Muscle of leg (tissue), 11 donors: ENCODE results near the gene SPG21. TPM values are rescaled to one million over a fixed set of nuclear protein-coding genes. Genes with fewer than 3 reads are reported as not detected.
A peak's percentile ranks its signal among the peaks of the same experiment; 100 is the strongest.

Source experiments
- DNase-seq: peaks from one replicate; pipeline ENCODE4 v3.0.0; 2013
- H3K27ac ChIP-seq: one replicate; pipeline ENCODE4 v1.5.1; 2013; ENCODE audit warnings: mild to moderate bottlenecking, low read length, control low read depth
- H3K27me3 ChIP-seq: one replicate; pipeline ENCODE4 v1.6.1; 2013; ENCODE audit warnings: low read length; ENCODE audit not compliant: control insufficient read depth, insufficient read depth
- H3K36me3 ChIP-seq: one replicate; pipeline ENCODE4 v1.6.1; 2013; ENCODE audit warnings: low read length; ENCODE audit not compliant: control insufficient read depth, insufficient read depth
- H3K4me1 ChIP-seq: one replicate; pipeline ENCODE4 v1.6.1; 2013; ENCODE audit warnings: low read length; ENCODE audit not compliant: control insufficient read depth, insufficient read depth
- H3K4me3 ChIP-seq: one replicate; pipeline ENCODE4 v1.5.1; 2013; ENCODE audit warnings: low read length, control low read depth
- H3K9me3 ChIP-seq: replicated peaks from 2 replicates; pipeline ENCODE4 v1.6.1; 2013; ENCODE audit warnings: low read depth, low read length; ENCODE audit not compliant: control insufficient read depth
- WGBS: methylation state at CpG from one replicate; pipeline ENCODE4 v1.1.5; 2013; ENCODE audit warnings: missing lambda C conversion rate; ENCODE audit not compliant: insufficient coverage; 5-methylcytosine and 5-hydroxymethylcytosine counted together
- polyA plus RNA-seq, 8 donors: library from polyadenylated mRNA; unstranded; fragments of 120-200 nt; gene quantifications; one replicate each; pipeline versions ENCODE4 v1.2.1 to v1.2.3, GENCODE V29; 2013; ENCODE audit warnings: inconsistent platforms in 1 of 8, low replicate concordance in 1 of 8; ENCODE audit not compliant: insufficient read length in 8 of 8, insufficient read depth in 1 of 8
- total RNA-seq: library from RNA; stranded (reverse); fragments of 120-200 nt; gene quantifications from one replicate; pipeline ENCODE4 v1.2.4, GENCODE V29; 2013

Gene SPG21
- total and polyA plus RNA-seq, 9 donors, result 57.5 to 102 (median 76.4) TPM

- 38% methylated on average over 2 of the region's 4 CpGs for WGBS
- peaks cover 2% of the 10 kb centered on the region for H3K36me3 ChIP-seq
- DNase-seq, result peak; percentile 26
Observed at GRCh38 chr15:64997745-64998375, 8.1 kb upstream of the SPG21 start.

GRCh38 chr15:64997066-64997465 lies 7.4 kb upstream of the SPG21 start:
- H3K4me3 ChIP-seq, result no peak overlapping the region
- H3K27me3 ChIP-seq, result no peaks in the 10 kb centered on the region
- DNase-seq, result peak; percentile 50
- peaks cover 2% of the 10 kb centered on the region for H3K36me3 ChIP-seq
- H3K9me3 ChIP-seq, result no peaks in the 10 kb centered on the region
- 17% methylated on average over 4 of the region's 5 CpGs for WGBS
- no peak overlapping the region for H3K27ac ChIP-seq
- H3K4me1 ChIP-seq, result peaks cover 5% of the 10 kb centered on the region

More at GRCh38 chr15:64997745-64998375, 8.1 kb upstream of the SPG21 start:
- Histone ChIP-seq H3K27ac (no peak overlapping the region), H3K9me3 (no peaks in the 10 kb centered on the region), H3K4me1 (peaks cover 5% of the 10 kb centered on the region), H3K27me3 (no peaks in the 10 kb centered on the region), H3K4me3 (no peak overlapping the region)

DNA sequence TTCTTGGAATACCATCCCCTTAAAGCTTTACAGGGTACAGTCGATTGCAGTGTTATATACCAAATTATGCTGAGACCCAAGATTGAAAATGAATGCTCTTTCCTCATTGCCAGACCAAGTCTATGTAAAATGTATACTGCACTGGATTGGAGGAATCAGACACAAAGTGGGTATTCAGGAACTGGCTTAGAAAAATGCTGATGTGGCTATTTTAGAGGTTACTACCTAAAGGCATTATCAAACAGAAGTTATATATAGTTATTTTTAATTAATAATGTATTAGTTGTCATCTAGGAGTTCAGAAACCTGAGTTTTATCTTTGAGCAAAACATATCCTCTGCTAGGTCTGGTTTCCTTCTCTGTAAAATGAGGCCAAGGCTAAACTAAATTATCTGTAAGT lies 3.6 kb upstream of the SPG21 start:
- Histone ChIP-seq H3K27ac (no peak overlapping the region), H3K4me1 (peaks cover 19% of the 10 kb centered on the region), H3K9me3 (no peaks in the 10 kb centered on the region), H3K36me3 (no peaks in the 10 kb centered on the region), H3K27me3 (no peaks in the 10 kb centered on the region), H3K4me3 (no peak overlapping the region)
- no CpG with 5 or more reads among the region's 1 CpG for WGBS
- DNase-seq, result no peak

- peaks cover 18% of the 10 kb centered on the region for H3K4me1 ChIP-seq
- peak; percentile 97 for DNase-seq
- no peaks in the 10 kb centered on the region for H3K27me3 ChIP-seq
- no peaks in the 10 kb centered on the region for H3K9me3 ChIP-seq
- no CpG with 5 or more reads among the region's 2 CpGs for WGBS
- no peak overlapping the region for H3K4me3 ChIP-seq
- H3K36me3 ChIP-seq, result no peaks in the 10 kb centered on the region
- peak overlapping the region; percentile 95 for H3K27ac ChIP-seq
Observed at GRCh38 chr15:64991536-64992135, 1.9 kb upstream of the SPG21 start.

- Histone ChIP-seq H3K4me3 (peak overlapping the region; percentile 82), H3K36me3 (no peaks in the 10 kb centered on the region), H3K9me3 (no peaks in the 10 kb centered on the region), H3K4me1 (peaks cover 24% of the 10 kb centered on the region), H3K27me3 (no peaks in the 10 kb centered on the region), H3K27ac (peak overlapping the region; percentile 95)
- no CpG with 5 or more reads among the region's 9 CpGs for WGBS
- no peak for DNase-seq
Observed at GRCh38 chr15:64990168-64990470, 405 bp upstream of the SPG21 start.

- WGBS, result 33% methylated on average over 1 of the region's 3 CpGs
- Histone ChIP-seq H3K9me3 (no peaks in the 10 kb centered on the region), H3K27ac (no peak overlapping the region), H3K36me3 (peaks cover 3% of the 10 kb centered on the region), H3K4me1 (peaks cover 27% of the 10 kb centered on the region), H3K4me3 (no peak overlapping the region), H3K27me3 (no peaks in the 10 kb centered on the region)
- peak; percentile 63 for DNase-seq
Observed at GRCh38 chr15:64987136-64987535, 2.6 kb downstream of the SPG21 start.

DNA sequence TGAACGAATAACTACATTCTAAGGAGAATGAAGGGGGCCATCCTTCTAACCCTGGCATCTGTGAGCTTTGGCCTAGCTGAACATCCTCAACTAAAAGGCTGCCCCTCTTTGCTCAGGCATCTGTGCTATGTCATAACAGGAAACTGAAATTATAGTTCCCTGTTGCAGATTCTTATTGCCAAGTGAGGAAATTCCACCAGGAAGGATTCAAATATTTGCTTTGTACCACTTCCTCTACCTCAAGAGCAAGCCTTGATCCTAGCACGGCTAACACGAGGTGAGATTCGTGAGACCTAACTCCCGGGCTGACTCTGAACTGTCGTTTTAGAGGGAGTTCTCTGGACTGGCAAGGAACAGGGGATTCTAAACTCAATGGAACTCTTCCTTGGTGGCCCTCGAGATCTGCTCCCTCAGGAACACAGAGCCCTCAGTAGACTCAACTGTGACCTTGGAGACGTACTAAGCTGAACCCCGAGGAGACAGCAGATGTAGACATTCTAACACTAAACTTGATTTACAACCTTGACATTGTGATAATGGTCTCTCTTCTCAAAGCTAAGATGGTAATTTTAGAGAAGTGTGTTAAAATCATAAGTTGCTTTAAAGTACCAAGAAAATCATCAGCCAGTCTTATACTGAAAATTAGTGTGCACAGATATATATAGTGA lies 4.2 kb downstream of the SPG21 start:
- Histone ChIP-seq H3K4me3 (no peak overlapping the region), H3K9me3 (no peaks in the 10 kb centered on the region), H3K36me3 (peaks cover 9% of the 10 kb centered on the region), H3K27me3 (no peaks in the 10 kb centered on the region), H3K4me1 (peaks cover 20% of the 10 kb centered on the region), H3K27ac (peak overlapping the region; percentile 25)
- WGBS, result 17% methylated on average over 1 of the region's 9 CpGs
- peak; percentile 40 for DNase-seq

GRCh38 chr15:64982472-64982871 lies 7.2 kb downstream of the SPG21 start:
- WGBS, result no CpG with 5 or more reads among the region's 1 CpG
- DNase-seq, result peak; percentile 78
- Histone ChIP-seq H3K9me3 (no peaks in the 10 kb centered on the region), H3K4me3 (no peak overlapping the region), H3K4me1 (peaks cover 11% of the 10 kb centered on the region), H3K27ac (no peak overlapping the region), H3K27me3 (no peaks in the 10 kb centered on the region), H3K36me3 (peaks cover 28% of the 10 kb centered on the region)

DNA sequence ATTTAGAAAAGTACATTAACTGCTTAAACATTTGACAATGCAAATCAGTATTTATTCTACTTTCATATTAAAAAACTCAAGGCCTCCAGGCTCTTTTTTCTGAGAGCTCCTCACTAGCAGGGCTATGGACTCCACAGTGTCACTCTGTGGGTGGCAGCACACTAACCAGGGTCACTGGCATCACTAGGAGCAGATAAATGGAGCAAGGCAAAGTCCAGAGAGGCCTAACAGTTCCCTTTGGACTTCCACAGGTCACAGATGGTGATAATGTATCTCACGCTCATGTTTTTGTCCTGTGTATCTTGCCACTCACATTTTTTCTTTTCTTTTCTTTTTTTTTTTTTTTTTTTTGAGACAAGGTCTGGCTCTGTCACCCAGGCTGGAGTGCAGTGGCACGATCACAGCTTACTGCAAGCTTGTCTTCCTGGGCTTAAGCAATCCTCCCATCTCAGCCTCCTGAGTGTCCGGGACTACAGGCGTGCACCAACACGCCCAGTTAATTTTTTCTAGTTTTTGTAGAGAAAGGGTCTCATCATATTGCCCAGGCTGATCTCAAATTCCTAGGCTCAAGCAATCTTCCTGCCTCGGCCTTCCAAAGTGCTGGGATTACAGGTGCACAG lies 7.8 kb downstream of the SPG21 start:
- DNase-seq, result no peak
- H3K4me3 ChIP-seq, result no peak overlapping the region
- 44% methylated on average over 1 of the region's 6 CpGs for WGBS

GRCh38 chr15:64979252-64979710 lies 10.4 kb downstream of the SPG21 start:
- H3K36me3 ChIP-seq, result peaks cover 42% of the 10 kb centered on the region
- H3K27ac ChIP-seq, result no peak overlapping the region
- H3K9me3 ChIP-seq, result no peaks in the 10 kb centered on the region
- H3K4me3 ChIP-seq, result no peak overlapping the region
- peaks cover 4% of the 10 kb centered on the region for H3K4me1 ChIP-seq
- no peaks in the 10 kb centered on the region for H3K27me3 ChIP-seq
- no peak for DNase-seq
- WGBS, result 75% methylated on average over 7 of the region's 7 CpGs

More for the DNA sequence above, 7.8 kb downstream of the SPG21 start:
- H3K36me3 ChIP-seq, result peaks cover 34% of the 10 kb centered on the region
- no peaks in the 10 kb centered on the region for H3K27me3 ChIP-seq
- H3K9me3 ChIP-seq, result no peaks in the 10 kb centered on the region
- peaks cover 10% of the 10 kb centered on the region for H3K4me1 ChIP-seq
- H3K27ac ChIP-seq, result no peak overlapping the region
